NCI-H2107 treated with DMSO at 0.1 percent for 48 hours (cell line): ENCODE data around the gene POLR1G.
"Not testable (repeated sequence)": the region's sequence is repeated elsewhere in the genome, so short reads cannot be mapped to it uniquely, and the experiment has no call there.

Experiments used
- DNase-seq: peaks from one replicate; lab custom pipeline; 2025; ENCODE audit not compliant: unreplicated experiment; lab: John Stamatoyannopoulos, UW

The POLR1G gene

GRCh38 chr19:45395821-45396617 lies 10.4 kb upstream of the POLR1G start:
- DNase-seq, result no peak

DNA sequence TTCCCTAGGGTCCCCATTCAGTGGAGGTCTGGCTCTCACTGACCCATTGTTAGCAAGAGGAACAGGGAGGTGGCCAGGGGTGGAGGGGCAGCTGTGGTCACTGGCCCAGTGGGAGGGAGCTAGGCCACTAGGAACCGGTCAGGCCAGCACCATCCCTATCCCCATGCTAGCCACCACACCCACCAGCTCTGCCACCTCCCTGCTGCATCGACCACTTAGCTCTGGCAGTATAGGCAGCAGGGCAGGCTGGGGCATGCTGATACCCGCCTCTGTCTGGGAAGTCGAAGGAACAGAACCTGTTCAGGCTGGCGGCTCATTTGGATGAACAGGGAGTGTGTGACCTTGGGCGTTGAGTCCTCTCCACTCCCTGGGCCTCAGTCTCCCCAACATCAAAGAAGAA lies 6.3 kb upstream of the POLR1G start:
- no peak for DNase-seq

DNA sequence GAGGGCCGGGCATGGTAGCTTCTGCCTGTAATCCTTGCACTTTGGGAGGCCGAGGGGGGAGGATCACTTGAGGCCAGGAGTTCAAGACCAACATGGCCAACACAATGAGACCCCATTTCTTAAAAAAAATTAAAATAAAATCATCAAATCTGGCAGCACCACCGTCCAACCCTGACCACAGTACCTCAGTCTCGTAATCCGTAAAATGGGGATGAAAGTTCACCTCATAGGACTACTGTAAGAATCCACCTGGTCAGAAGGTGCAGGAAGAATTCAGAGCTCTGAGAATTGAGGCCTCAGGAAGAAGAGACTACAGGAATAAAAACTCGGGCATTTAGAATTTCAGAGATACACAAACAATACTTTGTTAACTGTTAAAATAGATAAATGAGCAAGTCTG lies 4.6 kb upstream of the POLR1G start:
- DNase-seq, result no peak

GRCh38 chr19:45402298-45403061 lies 4.0 kb upstream of the POLR1G start:
- no peak for DNase-seq

DNA sequence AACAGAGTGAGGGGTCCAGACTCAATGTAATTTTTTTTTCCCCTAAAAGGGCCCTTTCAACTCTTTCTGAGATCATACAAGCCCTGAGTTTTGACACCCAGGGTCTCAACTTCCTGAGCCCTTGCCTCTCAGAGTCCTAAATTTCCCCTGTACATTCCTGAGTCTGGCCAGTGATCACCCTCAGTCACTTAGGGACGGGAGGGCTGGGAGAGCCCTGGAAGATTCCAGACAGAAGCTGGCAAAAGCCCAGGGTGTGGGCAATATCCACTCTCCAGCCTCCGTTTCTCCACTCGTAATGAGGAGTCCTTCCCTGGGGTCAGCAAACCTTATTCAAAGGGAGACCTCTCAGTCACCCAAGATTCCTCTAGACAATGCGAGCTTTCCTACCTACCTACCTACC lies 3.2 kb upstream of the POLR1G start:
- no peak for DNase-seq

- DNase-seq, result no peak
Observed at GRCh38 chr19:45403781-45404556, 2.5 kb upstream of the POLR1G start.

DNA sequence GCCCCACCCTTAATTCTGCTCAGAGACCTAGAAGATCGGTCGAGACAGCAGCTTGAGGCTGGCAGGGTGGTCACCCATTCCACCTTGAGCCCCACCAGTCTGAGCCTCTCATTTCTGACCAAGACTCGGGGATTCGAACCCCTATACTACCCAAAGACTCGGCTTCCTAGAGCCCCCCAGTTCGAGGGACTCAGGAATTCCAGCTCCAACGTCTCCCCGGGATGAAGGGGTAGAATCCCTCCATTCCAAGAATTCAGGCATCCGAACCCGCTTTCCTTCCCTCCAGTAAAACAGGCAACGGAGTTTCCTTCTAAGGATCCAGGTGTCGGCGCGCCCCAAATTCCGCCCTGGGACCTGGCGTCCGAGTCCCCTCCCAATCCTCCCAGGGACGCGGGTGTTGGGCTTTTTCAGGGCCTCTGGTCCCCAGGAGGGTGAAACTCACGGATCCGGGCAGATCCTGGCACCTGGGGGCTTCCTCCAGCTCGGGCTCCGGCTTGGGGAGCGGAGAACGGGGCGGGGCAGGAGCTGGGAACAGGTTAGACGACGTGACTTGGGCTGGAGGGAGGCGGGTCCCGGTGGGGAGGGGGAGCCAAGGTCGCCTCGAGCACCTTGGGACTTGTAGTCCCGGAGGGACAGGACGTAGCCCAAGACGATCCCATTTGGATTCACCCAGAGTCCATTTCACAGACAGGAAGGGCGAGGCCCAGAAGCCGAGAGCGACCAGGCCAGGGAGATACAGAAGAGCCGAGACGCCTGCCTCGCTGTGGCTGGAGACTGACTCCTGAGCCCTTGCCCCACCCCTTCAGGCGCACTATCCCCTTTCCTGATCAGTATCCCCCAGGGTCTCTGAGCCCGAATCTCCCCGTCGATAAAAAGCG lies 1.6 kb upstream of the POLR1G start, which contains the start of gene PPP1R13L:
Gene PPP1R13L, minus strand, starts transcription at position 513 of the 878 bp plus-strand sequence. CDS start 6,751 bp downstream, outside the sequence.
- peak; percentile 21 for DNase-seq

DNA sequence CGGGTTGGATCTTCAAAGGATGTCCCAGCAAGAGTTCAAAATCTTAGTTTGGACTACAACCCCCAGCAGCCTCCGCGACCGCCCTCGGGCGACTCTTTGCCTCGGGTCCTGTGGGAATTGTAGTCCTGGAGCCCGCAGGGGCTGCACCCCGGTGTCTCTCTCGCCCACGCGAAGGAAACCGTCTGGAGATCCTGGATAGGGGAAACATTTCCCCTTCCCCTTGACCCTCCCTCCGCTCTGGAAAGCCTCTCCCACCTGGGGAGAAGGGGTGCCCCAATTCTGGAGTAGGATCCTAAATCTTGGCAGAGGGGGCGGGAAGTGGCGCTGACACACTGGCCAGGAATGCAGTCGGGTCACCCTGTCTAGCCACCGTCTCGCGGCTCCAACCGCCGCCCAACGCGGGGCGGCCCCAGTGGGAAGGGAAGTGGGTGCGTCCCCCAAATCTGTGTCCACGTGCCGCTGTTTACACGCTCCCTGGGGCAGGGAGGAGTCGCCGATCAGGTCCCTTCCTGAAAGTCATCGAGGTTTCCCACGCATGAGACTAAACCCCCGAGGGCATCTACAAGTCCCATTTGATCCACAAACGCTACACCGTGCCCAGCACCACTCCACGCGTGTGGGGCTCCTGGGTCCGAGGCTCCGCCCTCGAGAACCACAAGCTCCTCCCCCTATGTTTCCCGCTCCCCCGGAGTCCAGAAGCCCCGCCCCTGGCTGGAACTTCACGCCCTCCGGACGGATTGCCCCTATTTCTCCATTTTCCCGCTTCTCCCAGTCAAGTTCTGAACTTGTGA lies 814 bp upstream of the POLR1G start:
- DNase-seq, result peak; percentile 75

GRCh38 chr19:45407091-45407375 lies 589 bp downstream of the POLR1G start:
- DNase-seq, result no peak

DNA sequence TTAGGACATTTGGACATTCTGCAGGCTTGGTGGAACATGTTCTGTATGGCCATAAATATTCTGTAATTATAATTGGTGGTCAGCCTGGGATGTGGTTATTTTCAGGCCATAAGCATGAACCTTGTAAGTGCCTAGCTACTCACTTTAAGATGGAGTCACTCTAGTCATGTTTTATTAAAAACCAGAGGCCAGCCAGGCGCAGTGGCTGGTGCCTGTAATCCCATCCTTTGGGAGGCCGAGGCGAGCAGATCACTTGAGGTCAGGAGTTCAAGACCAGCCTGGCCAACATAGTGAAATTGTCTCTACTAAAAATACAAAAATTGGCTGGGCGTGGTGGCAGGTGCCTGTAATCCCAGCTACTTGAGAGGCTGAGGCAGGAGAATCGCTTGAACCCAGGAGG lies 1.1 kb downstream of the POLR1G start:
- DNase-seq, result not testable (repeated sequence)

DNA sequence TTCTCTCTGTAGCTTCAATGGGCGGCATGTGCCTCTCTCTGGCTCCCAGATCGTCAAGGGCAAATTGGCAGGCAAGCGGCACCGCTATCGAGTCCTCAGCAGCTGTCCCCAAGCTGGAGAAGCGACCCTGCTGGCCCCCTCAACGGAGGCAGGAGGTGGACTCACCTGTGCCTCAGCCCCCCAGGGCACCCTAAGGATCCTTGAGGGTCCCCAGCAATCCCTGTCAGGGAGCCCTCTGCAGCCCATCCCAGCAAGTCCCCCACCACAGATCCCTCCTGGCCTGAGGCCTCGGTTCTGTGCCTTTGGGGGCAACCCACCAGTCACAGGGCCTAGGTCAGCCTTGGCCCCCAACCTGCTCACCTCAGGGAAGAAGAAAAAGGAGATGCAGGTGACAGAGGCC lies 1.7 kb downstream of the POLR1G start:
- no peak for DNase-seq

DNA sequence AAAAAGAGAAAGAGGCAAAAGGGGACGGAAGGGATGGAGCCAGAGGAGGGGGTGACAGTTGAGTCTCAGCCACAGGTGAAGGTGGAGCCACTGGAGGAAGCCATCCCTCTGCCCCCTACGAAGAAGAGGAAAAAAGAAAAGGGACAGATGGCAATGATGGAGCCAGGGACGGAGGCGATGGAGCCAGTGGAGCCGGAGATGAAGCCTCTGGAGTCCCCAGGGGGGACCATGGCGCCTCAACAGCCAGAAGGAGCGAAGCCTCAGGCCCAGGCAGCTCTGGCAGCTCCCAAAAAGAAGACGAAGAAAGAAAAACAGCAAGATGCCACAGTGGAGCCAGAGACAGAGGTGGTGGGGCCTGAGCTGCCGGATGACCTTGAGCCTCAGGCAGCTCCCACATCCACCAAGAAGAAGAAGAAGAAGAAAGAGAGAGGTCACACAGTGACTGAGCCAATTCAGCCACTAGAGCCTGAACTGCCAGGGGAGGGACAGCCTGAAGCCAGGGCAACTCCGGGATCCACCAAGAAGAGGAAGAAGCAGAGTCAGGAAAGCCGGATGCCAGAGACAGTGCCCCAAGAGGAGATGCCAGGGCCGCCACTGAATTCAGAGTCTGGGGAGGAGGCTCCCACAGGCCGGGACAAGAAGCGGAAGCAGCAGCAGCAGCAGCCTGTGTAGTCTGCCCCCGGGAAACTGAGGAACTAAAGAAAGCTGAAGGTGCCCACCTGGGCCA lies 2.5 kb downstream of the POLR1G start:
- no peak for DNase-seq

GRCh38 chr19:45409557-45409920 lies 3.1 kb downstream of the POLR1G start:
- no peak for DNase-seq

GRCh38 chr19:45410330-45410729 lies 3.9 kb downstream of the POLR1G start:
- not testable (repeated sequence) for DNase-seq

- no peak for DNase-seq
Observed at GRCh38 chr19:45413497-45413896, 7.1 kb downstream of the POLR1G start.

- DNase-seq, result no peak
Observed at GRCh38 chr19:45414468-45414867, 8.0 kb downstream of the POLR1G start.

GRCh38 chr19:45417151-45417550 lies 10.7 kb downstream of the POLR1G start:
- no peak for DNase-seq

DNA sequence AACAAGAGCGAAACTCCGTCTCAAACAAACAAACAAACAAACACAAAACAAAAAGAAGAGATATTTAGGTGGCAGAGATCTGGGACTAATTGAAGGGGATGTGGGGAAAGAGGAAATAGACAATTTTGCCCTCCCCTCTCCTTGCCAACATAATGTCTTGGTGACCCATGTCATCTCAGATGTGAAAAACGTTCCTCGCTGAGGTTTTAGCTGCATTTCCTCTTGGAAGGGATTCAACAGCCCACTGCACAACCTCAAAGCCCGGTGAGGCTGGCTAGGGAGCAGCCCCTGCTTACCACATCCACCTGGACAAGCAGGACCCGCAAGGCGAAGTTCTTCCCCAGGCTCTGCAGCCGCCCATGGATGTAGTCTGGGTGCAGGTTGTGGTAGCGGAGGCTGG lies 12.4 kb downstream of the POLR1G start:
- DNase-seq, result no peak

DNA sequence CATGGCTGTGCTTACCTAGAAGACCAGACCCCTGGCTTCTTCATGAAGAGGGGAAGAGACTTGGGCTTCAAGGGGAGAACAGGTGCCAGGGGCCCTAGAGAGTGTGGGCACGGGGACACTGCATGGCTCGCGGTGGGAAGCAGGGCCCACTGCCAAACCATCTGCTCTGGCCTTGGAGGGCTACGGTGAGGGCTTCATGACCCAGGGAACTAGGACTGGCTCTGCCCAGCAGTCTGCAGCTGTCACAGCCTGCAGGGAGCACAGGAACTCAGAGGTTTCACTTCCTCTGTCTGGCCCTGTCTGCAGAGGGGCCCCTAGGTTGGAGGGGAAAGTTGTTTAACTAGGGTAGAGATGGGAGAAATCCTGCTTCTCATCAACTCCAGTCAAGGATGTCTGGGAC lies 13.0 kb downstream of the POLR1G start:
- DNase-seq, result no peak
